Stimulated activated CD4-positive, alpha-beta T cell treated with anti-CD3 and anti-CD28 coated beads, Interleukin-4, amount 100 ng/mL, for 1 hour (primary cell): ENCODE measurements around the gene CSNK1G3.

Source experiments
- DNase-seq: peaks from one replicate; pipeline ENCODE4 v3.0.0-alpha.2; 2020

The CSNK1G3 gene

GRCh38 chr5:123514615-123515355, 2.8 kb downstream of the CSNK1G3 start:
- DNase-seq = no peak

GRCh38 chr5:123515904-123516303, 3.9 kb downstream of the CSNK1G3 start:
- no peak for DNase-seq

GRCh38 chr5:123517476-123517875, 5.5 kb downstream of the CSNK1G3 start:
- no peak for DNase-seq

GRCh38 chr5:123518111-123518510, 6.1 kb downstream of the CSNK1G3 start:
- DNase-seq = no peak

- DNase-seq = no peak
Measured at GRCh38 chr5:123520677-123521247, 8.8 kb downstream of the CSNK1G3 start.

GRCh38 chr5:123524146-123524545, 12.2 kb downstream of the CSNK1G3 start:
- DNase-seq = no peak

- DNase-seq = no peak
Measured at GRCh38 chr5:123527190-123527589, 15.2 kb downstream of the CSNK1G3 start.

GRCh38 chr5:123528065-123528464, 16.1 kb downstream of the CSNK1G3 start:
- DNase-seq = no peak

GRCh38 chr5:123528878-123529277, 16.9 kb downstream of the CSNK1G3 start:
- DNase-seq = no peak

- no peak for DNase-seq
Measured at GRCh38 chr5:123530728-123531127, 18.8 kb downstream of the CSNK1G3 start.

- no peak for DNase-seq
Measured at GRCh38 chr5:123535648-123536047, 23.7 kb downstream of the CSNK1G3 start.

- DNase-seq = no peak
Measured at GRCh38 chr5:123537256-123537655, 25.3 kb downstream of the CSNK1G3 start.

- DNase-seq = no peak
Measured at GRCh38 chr5:123537845-123538244, 25.9 kb downstream of the CSNK1G3 start.

- DNase-seq = no peak
Measured at GRCh38 chr5:123538670-123539459, 26.9 kb downstream of the CSNK1G3 start.

GRCh38 chr5:123540534-123540933, 28.6 kb downstream of the CSNK1G3 start:
- DNase-seq = no peak

GRCh38 chr5:123543438-123543837, 31.5 kb downstream of the CSNK1G3 start:
- no peak for DNase-seq

- DNase-seq = peak; percentile 16
Measured at GRCh38 chr5:123545506-123545905, 33.5 kb downstream of the CSNK1G3 start.

GRCh38 chr5:123546657-123547056, 34.7 kb downstream of the CSNK1G3 start:
- DNase-seq = no peak

- peak; percentile 27 for DNase-seq
Measured at GRCh38 chr5:123549256-123549904, 37.4 kb downstream of the CSNK1G3 start.

- no peak for DNase-seq
Measured at GRCh38 chr5:123554601-123555000, 42.6 kb downstream of the CSNK1G3 start.

- no peak for DNase-seq
Measured at GRCh38 chr5:123557907-123558306, 45.9 kb downstream of the CSNK1G3 start.

GRCh38 chr5:123558762-123559433, 46.9 kb downstream of the CSNK1G3 start:
- no peak for DNase-seq

GRCh38 chr5:123559434-123559775, 47.4 kb downstream of the CSNK1G3 start:
- no peak for DNase-seq
